Mesothelial cell of epicardium (in vitro differentiated cells): ENCODE measurements around the gene LORICRIN. TPM values are rescaled to one million over a fixed set of nuclear protein-coding genes. Genes with fewer than 3 reads are reported as not detected.

Experiments used
- DNase-seq, 2 experiments: peaks; one replicate each; pipeline ENCODE4 v3.0.0; 2021; ENCODE audit warnings: low spot score in 2 of 2; ENCODE audit not compliant: unreplicated experiment in 2 of 2
- H3K27ac Mint-ChIP-seq: 2 replicates; pipeline ENCODE4 v1.8.0; 2021; ENCODE audit warnings: mixed read lengths
- H3K27me3 Mint-ChIP-seq: 2 replicates; pipeline ENCODE4 v1.8.0; 2021; ENCODE audit warnings: low read depth, mixed read lengths
- H3K36me3 Mint-ChIP-seq: 2 replicates; pipeline ENCODE4 v1.8.0; 2021; ENCODE audit warnings: mixed read lengths
- H3K4me1 Mint-ChIP-seq: 2 replicates; pipeline ENCODE4 v1.8.0; 2021; ENCODE audit warnings: mixed read lengths
- H3K4me3 Mint-ChIP-seq: 2 replicates; pipeline ENCODE4 v1.8.0; 2021; ENCODE audit warnings: mild to moderate bottlenecking, moderate library complexity, mixed read lengths
- H3K9me3 Mint-ChIP-seq: 2 replicates; pipeline ENCODE4 v1.8.0; 2021; ENCODE audit warnings: mixed read lengths
- CTCF ChIP-seq: fragments of 200-600 bp; sonication (generic); IDR thresholded peaks from one replicate; pipeline ENCODE4 v1.5.0; 2021; ENCODE audit warnings: antibody characterized with exemption; ENCODE audit not compliant: unreplicated experiment
- total RNA-seq: library from RNA; stranded (reverse); gene quantifications from 3 replicates; pipeline ENCODE4 v1.2.1, GENCODE V29; 2021

LORICRIN gene
- total RNA-seq: not detected in 3 replicates

- Mint-ChIP-seq H3K4me3 (peak within 1 kb of the TSS; percentile 64), H3K9me3 (peaks cover 1% of the 10 kb centered on the region), H3K4me1 (peaks cover 5% of the 10 kb centered on the region), H3K36me3 (no peaks in the 10 kb centered on the region), H3K27ac (no peak within 1 kb of the TSS), H3K27me3 (peaks cover 81% of the 10 kb centered on the region)
- TF ChIP-seq CTCF: no peak
- DNase-seq: no peak
Measured at GRCh38 chr1:153259387-153259786, at the start of gene LORICRIN. Gene LORICRIN (plus strand): TSS chr1:153259687. CDS start chr1:153260950, 1,263 bp downstream.

GRCh38 chr1:153210206-153210605, 49.3 kb upstream of the LORICRIN start:
- H3K36me3 Mint-ChIP-seq: no peaks in the 10 kb centered on the region
- TF ChIP-seq CTCF: no peak
- H3K9me3 Mint-ChIP-seq: no peaks in the 10 kb centered on the region
- no peak for DNase-seq
- no peak overlapping the region for H3K27ac Mint-ChIP-seq
- peaks cover 43% of the 10 kb centered on the region for H3K27me3 Mint-ChIP-seq
- no peaks in the 10 kb centered on the region for H3K4me1 Mint-ChIP-seq
- no peak overlapping the region for H3K4me3 Mint-ChIP-seq

DNA sequence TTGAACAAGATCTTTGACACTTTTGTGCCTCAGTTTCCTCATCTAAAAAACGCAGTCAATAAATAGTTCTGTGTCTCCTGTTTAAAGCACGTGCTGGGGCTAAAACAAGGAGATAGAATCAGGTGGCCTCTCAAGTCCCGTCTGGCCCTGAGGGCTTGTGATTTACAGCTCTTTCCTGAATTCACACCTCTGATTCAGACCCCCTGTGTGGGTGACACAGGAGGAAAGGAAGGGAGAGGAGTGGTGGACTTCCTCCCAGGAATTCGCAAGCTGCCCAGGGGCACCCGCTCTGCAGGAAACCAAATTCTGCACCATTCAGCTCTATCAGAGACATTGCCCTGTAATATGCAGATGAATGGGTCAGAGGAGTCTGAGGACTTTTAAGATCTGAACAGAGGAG, 47.3 kb upstream of the LORICRIN start:
- H3K36me3 Mint-ChIP-seq: no peaks in the 10 kb centered on the region
- DNase-seq: no peak
- no peak overlapping the region for H3K27ac Mint-ChIP-seq
- H3K4me3 Mint-ChIP-seq: no peak overlapping the region
- H3K27me3 Mint-ChIP-seq: peaks cover 45% of the 10 kb centered on the region
- H3K9me3 Mint-ChIP-seq: no peaks in the 10 kb centered on the region
- H3K4me1 Mint-ChIP-seq: no peaks in the 10 kb centered on the region
- TF ChIP-seq CTCF: no peak

DNA sequence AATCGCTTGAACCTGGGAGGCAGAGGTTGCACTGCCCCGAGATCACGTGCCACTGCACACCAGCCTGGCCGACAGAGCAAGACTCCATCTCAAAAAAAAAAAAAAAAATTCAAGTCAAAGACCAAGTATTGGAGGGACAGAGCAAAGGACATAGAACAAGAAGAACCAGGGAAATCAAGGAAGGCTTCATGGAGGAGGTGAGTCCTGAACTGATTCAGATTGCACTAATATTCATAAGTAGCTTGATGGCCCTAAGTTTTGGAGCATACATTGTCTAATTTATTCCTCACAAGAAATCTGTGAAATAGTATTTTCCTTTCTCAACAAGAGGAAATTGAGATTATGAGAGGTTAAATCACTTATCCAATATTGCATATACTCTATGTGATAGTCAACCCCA, 46.0 kb upstream of the LORICRIN start:
- no peak overlapping the region for H3K4me3 Mint-ChIP-seq
- peaks cover 49% of the 10 kb centered on the region for H3K27me3 Mint-ChIP-seq
- no peaks in the 10 kb centered on the region for H3K4me1 Mint-ChIP-seq
- TF ChIP-seq CTCF: no peak
- no peak for DNase-seq
- H3K27ac Mint-ChIP-seq: no peak overlapping the region
- H3K9me3 Mint-ChIP-seq: no peaks in the 10 kb centered on the region
- no peaks in the 10 kb centered on the region for H3K36me3 Mint-ChIP-seq

GRCh38 chr1:153217212-153217611, 42.3 kb upstream of the LORICRIN start, which contains the start of gene PRR9:
Gene PRR9 (plus strand): TSS chr1:153217584. CDS start chr1:153218145, 561 bp downstream.
- Mint-ChIP-seq H3K27me3 (peaks cover 45% of the 10 kb centered on the region), H3K4me3 (no peak within 1 kb of the TSS), H3K27ac (no peak within 1 kb of the TSS), H3K9me3 (no peaks in the 10 kb centered on the region), H3K36me3 (no peaks in the 10 kb centered on the region), H3K4me1 (peaks cover 15% of the 10 kb centered on the region)
- DNase-seq: no peak
- TF ChIP-seq CTCF: no peak
